GM21381 (cell line): ENCODE results near the gene SMIM28.
A peak's percentile ranks its signal among the peaks of the same experiment; 100 is the strongest.

Source experiments
- ATAC-seq: cut with Tn5 transposase; IDR thresholded peaks from one replicate; pipeline ENCODE4 v1.9.1; 2021; ENCODE audit warnings: mild to moderate bottlenecking, moderate library complexity; ENCODE audit not compliant: unreplicated experiment

SMIM28 gene

GRCh38 chr6:138372711-138373463, 4.8 kb upstream of the SMIM28 start:
- no peak for ATAC-seq

- no peak for ATAC-seq
Measured at GRCh38 chr6:138374230-138374629, 3.5 kb upstream of the SMIM28 start.

- ATAC-seq: no peak
Measured at GRCh38 chr6:138374815-138375214, 2.9 kb upstream of the SMIM28 start.

- ATAC-seq: no peak
Measured at GRCh38 chr6:138377042-138377441, 663 bp upstream of the SMIM28 start.

GRCh38 chr6:138378463-138378862, 758 bp downstream of the SMIM28 start:
- no peak for ATAC-seq

GRCh38 chr6:138382498-138383265, 5.0 kb downstream of the SMIM28 start:
- no peak for ATAC-seq

- no peak for ATAC-seq
Measured at GRCh38 chr6:138383776-138384175, 6.1 kb downstream of the SMIM28 start.

GRCh38 chr6:138386897-138387296, 9.2 kb downstream of the SMIM28 start:
- no peak for ATAC-seq

- ATAC-seq: no peak
Measured at GRCh38 chr6:138387577-138388368, 10.1 kb downstream of the SMIM28 start.

- ATAC-seq: no peak
Measured at GRCh38 chr6:138389551-138389950, 11.8 kb downstream of the SMIM28 start.

GRCh38 chr6:138393871-138394783, 16.4 kb downstream of the SMIM28 start:
- ATAC-seq: no peak

GRCh38 chr6:138396709-138397108, 19.0 kb downstream of the SMIM28 start:
- ATAC-seq: no peak

- no peak for ATAC-seq
Measured at GRCh38 chr6:138397128-138398122, 19.7 kb downstream of the SMIM28 start.

- ATAC-seq: no peak
Measured at GRCh38 chr6:138400326-138400725, 22.6 kb downstream of the SMIM28 start.

- ATAC-seq: no peak
Measured at GRCh38 chr6:138401960-138402837, 24.5 kb downstream of the SMIM28 start.

GRCh38 chr6:138402838-138403187, 25.1 kb downstream of the SMIM28 start:
- ATAC-seq: no peak

- ATAC-seq: peak; percentile 14
Measured at GRCh38 chr6:138403324-138403800, 25.7 kb downstream of the SMIM28 start.
